GM18861 (cell line): ENCODE results near the gene HINT3.
"Not testable (repeated sequence)": the region's sequence is repeated elsewhere in the genome, so short reads cannot be mapped to it uniquely, and the experiment has no call there.

Source experiments
- ATAC-seq: cut with Tn5 transposase; IDR thresholded peaks from one replicate; pipeline ENCODE4 v1.9.1; 2021; ENCODE audit not compliant: unreplicated experiment

HINT3 gene

DNA sequence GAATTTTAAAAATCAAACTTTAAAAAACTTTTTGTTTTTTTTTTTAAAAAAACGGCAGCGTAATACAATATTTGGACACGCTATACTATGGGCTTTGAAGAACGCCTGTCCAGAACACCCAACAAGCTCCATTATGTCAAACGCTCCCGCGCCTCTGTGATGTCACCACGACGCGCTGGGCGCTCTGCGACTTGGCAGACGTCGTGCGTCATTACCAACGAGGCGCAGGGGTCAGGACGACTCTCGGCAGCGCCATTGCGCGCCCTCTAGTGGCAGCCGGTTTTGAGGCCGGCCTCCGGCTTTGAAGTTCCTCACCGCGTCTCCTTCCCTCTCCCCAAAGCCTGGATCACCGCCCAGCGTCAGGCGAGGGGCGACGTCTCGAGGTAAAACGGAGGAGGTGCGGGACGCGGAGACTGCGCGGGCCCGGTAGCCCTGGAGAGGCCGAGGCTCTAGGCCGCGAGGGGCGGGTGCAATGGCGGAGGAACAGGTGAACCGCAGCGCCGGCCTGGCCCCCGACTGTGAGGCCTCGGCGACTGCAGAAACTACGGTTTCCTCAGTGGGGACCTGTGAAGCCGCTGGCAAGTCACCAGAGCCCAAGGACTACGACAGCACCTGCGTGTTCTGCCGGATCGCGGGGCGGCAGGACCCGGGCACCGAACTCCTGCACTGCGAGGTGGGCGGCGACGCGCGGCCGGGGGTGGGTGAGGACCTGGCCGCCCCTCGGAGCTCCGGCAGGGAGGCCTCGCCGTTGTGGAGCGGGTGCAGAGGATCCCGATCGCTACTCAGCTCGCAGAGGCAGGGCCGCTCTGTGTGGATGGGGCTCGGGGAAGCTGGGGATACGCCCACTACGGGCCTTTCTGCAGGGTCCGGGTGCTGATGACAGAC, at the start of gene HINT3:
TSS of gene HINT3 (plus strand) at position 265 of the 885 bp plus-strand sequence. CDS start at position 473, 208 bp downstream.
- peak; percentile 96 for ATAC-seq

GRCh38 chr6:125910527-125910926, 46.0 kb upstream of the HINT3 start:
- ATAC-seq, result peak; percentile 99

DNA sequence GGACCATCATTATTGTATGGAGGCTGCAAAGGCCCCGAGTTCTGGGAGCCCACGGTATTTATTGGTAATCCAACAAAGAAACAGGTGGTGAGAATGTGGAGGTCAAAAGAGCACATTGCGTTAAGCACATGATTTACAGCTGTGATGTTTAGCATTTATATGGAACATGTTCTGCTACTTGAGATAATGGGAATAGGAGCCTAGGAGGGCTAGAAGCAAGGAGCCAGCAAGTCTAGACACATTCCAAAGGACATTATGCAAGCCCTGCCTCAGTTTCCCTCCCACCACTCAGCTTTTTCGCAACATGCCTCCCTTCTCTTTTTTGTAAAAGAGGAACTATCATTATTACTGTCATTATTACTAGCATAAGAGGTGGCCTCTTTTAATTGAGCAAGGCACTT, 45.5 kb upstream of the HINT3 start:
- ATAC-seq, result not testable (repeated sequence)

- not testable (repeated sequence) for ATAC-seq
Observed at GRCh38 chr6:125912430-125912829, 44.1 kb upstream of the HINT3 start.

DNA sequence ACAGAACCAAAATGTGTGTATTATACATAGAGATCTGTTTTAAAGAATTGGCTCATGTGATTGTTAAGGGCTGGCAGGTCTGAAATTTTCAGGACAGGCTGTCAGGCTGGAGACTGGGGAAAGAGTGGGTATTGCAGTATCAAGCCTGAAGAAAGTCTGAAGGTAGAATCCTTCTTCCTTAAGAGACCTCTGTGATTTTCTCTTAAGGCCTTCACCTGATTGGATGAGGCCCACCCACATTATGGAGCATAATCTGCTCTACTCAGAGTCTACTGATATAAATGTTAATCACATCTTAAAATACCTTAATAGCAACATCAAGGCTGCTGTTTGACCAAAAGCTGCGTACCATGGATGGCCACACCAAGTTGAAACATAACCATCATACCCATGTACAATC, 43.4 kb upstream of the HINT3 start:
- ATAC-seq, result no peak

GRCh38 chr6:125913864-125914351, 42.7 kb upstream of the HINT3 start:
- no peak for ATAC-seq

DNA sequence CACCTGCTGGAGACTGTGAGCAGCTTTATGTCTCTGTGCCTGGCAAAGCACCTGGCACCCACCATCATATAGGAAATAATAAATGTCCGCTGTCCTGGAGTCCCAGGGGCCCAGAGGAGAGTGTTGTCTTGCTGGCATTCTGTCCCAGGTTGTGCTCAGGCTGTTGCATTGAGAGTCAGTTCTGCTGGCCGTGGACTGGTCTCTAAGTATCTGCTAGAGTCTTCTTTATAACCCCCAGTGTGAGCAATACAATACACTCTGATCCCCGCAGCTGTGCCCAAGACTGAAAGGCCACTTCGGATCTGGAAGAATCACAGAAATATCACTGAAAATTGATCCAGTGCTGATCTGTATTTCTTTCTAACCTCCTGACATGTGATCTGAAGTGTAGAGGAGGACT, 38.3 kb upstream of the HINT3 start:
- ATAC-seq, result no peak

- ATAC-seq, result peak; percentile 98
Observed at GRCh38 chr6:125918681-125919566, 37.6 kb upstream of the HINT3 start.

DNA sequence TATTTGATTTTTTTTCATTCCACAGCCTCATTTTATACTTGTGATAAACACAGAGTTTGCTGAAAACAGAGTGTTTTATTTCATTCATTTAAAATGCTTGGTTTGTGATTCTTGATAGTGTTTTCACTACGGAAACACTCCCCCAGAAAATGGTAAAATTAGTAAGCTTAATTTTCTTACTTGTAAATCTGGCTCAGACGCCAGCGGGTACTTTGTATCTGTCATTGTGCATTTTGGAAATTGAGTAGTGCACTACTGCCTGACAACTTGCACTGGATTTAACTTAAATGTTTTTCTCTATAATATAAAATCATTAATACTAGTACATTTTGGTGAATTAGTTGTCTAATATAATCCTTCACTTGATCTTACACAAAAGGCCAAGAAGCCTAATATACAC, 37.0 kb upstream of the HINT3 start:
- ATAC-seq, result no peak

GRCh38 chr6:125922322-125922860, 34.2 kb upstream of the HINT3 start:
- no peak for ATAC-seq

GRCh38 chr6:125923366-125923877, 33.1 kb upstream of the HINT3 start:
- no peak for ATAC-seq

GRCh38 chr6:125924169-125924568, 32.4 kb upstream of the HINT3 start:
- no peak for ATAC-seq

GRCh38 chr6:125924697-125925358, 31.7 kb upstream of the HINT3 start:
- no peak for ATAC-seq

- ATAC-seq, result no peak
Observed at GRCh38 chr6:125926711-125927110, 29.9 kb upstream of the HINT3 start.

DNA sequence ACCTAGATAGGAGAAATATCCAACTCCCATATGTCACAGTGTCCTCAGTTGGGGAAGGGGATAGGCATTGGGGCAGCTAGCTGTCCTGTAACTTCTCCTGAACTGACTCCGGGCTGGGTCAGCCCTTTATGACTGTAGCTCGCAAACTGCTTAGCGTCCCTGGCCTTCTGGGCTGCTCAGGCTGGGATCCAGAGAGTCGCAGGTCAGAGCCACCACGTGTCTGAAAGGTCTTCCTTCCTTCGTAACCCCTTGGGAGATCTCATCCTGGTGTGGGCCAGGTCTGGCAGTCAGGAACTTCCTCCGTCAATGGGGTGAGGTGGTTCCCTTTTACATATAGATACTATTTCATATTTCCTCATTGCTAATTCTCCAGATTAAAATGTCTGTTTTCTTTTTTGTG, 28.8 kb upstream of the HINT3 start:
- ATAC-seq, result no peak

GRCh38 chr6:125930765-125931418, 25.7 kb upstream of the HINT3 start:
- ATAC-seq, result no peak

DNA sequence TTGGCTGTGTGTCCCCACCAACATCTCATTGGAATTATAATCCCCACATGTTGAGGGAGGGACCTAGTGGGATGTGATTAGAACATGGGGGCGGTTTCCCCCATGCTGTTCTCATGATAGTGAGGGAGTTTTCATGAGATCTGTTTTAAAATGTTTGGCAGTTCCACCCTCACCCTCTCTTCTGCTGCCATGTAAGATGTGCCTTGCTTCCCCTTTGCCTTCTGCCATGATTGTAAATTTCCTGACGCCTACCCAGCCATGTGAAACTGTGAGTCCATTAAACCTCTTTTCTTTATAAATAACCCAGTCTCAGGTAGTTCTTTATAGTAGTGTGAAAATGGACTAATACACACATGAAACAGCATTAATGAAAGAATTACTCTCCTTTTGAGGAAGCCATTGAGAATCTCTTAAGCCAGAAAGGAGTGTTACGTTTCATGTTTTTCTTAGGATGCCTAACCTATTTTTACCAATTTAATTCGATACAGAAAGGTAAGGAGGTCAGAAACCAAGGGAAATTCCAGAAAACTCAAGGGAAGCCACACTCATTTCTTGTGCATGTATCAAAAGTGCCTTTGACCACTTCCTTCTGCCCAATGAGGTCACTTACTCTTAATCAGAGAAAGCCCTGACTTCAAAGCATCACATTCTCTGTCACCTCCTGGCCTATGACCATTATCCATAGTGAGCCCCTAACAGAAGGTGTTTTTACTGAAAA, 24.7 kb upstream of the HINT3 start:
- peak; percentile 81 for ATAC-seq

DNA sequence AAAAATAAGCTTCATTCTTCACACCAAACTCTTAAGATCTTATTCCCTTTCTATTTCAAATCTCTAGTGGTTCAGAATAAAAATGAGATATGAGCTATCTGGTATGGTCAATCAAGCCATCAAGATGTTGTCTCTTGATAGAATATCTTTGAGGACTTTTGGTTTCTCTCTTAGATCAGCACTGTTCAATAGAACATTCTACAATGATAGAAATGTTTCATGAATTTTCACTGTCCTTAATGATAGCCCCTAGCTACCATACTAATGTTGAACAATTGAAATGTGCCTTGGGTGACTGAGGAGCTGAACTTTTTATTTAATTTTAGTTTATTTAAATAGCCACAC, 24.1 kb upstream of the HINT3 start:
- peak; percentile 14 for ATAC-seq

DNA sequence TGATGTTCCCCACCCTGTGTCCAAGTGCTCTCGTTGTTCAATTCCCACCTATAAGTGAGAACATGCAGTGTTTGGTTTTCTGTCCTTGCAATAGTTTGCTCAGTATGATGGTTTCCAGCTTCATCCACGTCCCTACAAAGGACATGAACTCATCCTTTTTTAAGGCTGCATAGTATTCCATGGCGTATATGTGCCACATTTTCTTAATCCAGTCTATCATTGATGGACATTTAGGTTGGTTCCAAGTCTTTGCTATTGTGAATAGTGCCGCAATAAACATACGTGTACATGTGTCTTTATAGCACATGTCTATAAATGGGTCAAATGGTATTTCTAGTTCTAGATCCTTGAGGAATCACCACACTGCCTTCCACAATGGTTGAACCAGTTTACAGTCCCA, 21.1 kb upstream of the HINT3 start:
- not testable (repeated sequence) for ATAC-seq

GRCh38 chr6:125939026-125939425, 17.5 kb upstream of the HINT3 start:
- ATAC-seq, result no peak
